GM19193 (cell line): Measurements from ENCODE around the gene NKX2-8.

Experiments used
- POLR2A ChIP-seq: IDR thresholded peaks from 4 replicates; pipeline ENCODE4 v1.6.1; 2011; ENCODE audit not compliant: insufficient read depth, insufficient read length; ENCODE audit errors: extremely low read depth

The NKX2-8 gene

DNA sequence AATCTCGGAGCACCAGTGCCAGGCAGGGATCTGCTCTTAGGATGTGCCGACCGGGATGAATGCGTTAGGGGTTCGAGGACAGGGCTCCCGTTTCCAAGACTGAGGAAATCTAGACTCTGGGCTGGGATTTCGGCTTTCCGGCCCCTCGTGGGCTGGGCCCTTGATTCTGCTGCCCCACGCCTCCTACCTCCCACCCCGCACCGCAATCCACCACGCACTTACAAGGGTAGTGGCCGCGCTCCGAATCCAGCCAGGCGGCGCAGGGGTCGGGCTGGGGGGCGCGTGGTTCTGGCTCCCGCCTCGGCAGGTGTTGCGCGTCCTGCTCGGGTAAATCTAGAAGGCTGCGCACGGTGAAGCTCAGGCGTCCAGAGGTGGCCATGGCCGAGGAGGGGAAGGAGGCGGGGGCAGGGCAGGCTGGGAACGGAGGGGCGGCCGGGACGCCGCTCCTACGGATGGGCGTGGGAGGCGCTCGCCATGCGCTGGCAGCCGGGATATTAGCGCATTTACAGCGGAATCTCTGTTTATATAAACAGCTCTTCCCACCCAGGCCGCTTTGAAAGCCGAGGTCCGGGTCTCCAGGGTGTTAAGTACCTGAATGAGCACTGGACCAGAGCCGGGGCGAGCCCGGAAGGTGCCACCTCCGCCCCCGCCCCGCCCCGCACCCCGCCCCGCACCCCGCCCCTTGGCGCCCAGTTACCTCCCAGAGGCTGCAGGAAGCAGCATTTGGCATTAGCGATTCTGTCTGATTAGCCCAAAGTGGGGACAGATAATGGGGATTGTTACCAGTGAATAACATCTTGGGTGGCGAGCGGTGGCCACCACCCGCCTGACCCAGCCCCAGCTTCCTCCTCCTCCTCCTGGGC, at the start of gene NKX2-8:
NKX2-8 (minus strand) TSS at position 604 of the 863 bp plus-strand sequence; CDS start at position 379, 225 bp downstream.
- TF ChIP-seq POLR2A: no peak

DNA sequence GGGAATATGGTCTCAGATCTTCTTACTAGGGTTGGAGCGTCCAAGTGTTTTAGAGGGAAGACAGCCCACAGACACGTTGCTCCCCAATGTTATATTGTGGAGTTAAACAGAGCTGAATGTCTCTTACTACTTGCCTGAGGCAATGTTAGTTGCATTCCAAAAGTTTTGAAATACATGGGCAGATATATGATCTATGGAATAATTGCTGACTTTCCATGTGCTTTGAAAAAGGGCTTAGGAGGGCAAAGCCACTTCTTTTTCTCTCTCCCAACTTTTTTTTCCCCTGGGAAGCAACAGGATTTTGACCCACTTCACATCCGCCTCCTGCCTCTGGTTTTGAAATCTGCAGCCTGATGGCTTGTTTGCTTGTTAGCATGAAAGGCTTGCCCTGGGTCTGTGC, 45.6 kb upstream of the NKX2-8 start:
- no peak for TF ChIP-seq POLR2A

DNA sequence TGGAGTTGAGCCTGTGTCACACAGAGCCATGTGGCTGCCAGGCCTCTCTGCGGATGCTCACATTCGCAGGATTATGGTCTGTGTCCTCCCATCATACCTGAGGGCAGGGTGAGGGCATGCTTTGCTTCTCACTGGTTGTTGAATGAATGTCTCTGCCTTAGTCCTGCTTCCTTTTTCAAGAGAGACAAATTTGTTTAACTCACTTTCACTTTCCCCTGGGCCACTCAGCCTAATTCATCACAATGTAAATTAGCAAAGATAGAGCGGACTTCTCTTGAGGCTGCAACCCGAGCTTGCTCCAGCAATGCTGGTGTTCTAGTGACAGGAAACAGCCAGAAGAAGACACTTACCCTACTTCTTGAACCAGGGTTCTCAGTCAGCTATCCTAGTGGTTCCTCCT, 43.7 kb upstream of the NKX2-8 start:
- TF ChIP-seq POLR2A: no peak

DNA sequence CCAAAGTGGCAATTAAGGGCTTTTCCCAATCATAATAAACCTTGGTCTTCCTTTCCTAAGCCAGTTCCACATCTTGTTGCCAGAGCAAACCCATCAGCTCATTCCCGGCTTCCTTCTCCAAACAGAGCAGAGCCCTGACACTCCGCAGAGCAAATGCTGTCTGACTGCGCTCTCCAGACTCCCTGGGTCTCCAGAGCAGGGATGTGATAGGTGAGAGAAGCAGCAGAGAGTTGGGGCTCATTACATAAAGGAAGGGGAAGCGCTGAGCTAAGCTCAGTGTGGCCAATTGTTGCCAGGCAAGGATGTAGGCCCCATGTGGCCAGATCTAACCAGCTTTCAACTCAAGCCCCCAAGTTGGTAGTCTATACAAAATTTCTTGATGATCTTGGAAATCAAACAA, 43.0 kb upstream of the NKX2-8 start:
- TF ChIP-seq POLR2A: no peak

DNA sequence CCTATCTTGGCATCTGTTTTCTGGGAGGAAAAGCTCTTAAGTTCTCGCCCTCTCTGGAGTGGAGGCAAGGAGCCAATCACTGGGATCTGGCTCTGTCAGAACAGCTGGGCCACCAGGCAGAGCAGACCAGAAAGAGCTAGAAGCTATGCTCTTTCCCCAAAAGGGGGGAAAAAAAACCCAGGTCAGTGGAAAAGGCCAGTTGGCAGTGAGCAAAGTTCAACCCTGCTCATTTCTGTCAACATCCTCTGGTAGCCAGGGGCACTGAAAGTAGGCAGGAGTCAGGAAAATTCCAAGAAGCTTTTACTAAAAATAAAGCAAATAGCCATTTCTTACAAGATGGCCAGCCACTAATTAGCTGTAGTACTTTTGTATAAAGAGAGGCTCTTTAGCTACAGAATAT, 42.6 kb upstream of the NKX2-8 start:
- no peak for TF ChIP-seq POLR2A

DNA sequence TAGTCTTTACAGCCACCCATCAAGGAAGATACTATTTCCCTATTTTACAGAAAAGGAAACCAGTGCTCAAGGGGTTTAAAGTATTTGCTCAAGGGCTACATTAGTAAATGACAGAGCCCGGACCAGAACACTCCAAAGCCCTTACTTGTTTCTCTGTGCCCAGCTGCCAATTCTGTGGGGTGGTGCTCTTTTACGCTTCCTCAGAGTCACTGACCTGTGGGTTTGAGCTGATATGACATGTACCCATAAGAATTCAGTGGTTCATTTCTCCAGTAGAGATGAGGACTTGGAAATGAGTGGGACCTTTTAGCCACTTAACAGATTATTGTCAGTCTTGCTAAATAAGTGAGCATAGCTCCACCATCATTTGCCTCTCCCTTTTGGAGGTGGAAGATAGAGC, 37.4 kb upstream of the NKX2-8 start:
- TF ChIP-seq POLR2A: no peak

DNA sequence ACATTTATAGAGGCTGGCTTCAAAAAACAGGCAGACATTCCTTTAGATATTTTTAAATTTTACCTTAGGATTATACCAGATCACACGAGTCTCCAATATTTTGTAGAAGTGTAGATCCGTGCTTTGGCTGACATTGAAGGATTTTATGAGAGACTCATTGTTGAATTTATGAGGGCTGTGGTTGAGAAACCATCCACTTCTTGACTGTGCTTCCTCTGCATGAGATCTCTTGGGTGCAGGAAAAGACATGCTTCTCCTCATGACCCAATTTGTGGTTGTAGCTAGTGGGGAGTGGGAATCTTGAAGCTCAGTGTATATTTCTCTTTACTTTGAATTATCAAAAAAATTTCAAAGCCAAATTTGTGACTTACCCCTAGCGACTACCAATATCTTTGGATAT, 36.7 kb upstream of the NKX2-8 start:
- no peak for TF ChIP-seq POLR2A

DNA sequence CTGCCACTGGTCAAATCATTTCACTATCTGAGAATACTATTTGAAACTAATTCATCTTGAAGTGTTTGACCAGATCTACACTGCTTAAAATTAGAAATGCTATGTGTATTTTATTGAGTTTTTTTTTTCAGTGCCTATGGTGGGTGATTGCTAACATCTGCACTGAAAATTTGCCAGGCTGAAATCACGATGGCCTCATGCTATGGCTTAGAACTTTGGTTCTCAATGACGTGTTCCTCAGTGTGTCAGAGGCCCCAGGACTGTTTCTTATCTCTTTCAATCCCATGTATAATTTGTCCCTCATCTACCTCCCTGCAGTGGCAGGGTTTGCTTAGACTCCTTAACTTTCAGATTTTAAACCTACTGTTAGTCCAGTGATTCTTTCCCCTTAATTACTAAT, 36.2 kb upstream of the NKX2-8 start:
- no peak for TF ChIP-seq POLR2A

DNA sequence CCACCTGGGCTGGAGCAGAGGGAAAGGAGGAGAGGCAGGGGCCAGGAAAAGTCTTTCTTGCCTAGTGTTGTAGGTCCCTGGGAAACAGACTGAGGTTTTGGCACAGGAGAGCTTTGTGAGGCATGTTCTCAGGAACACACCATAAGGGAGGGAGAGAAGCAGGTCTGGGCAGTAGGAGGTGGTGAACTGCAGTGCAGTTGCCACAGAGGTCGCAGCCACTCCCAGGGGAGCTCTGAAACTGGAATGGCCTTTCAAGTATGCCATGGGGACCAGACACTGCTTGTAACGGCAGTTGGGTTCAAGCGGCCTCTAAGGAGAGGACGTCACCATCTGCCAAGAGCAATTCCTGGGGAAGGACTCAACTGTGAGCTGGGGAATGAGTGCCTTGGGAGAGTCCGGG, 35.4 kb upstream of the NKX2-8 start:
- no peak for TF ChIP-seq POLR2A

DNA sequence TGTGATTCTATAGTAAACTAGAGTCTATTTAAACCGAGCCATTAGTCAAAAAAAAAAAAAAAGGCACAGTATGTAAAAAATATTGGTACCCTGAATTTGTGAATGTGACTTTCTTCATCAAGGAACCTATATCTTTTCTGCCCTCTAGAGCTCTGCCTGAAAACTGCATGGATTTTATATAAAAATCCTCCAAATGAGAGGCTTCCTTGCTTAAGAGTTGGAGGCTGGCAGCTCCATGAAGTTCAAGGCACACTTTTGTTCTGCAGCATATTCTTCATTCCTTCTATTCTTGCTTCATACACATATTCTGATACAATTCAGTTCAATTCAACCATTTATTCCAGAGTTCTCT, 23.1 kb upstream of the NKX2-8 start:
- no peak for TF ChIP-seq POLR2A

DNA sequence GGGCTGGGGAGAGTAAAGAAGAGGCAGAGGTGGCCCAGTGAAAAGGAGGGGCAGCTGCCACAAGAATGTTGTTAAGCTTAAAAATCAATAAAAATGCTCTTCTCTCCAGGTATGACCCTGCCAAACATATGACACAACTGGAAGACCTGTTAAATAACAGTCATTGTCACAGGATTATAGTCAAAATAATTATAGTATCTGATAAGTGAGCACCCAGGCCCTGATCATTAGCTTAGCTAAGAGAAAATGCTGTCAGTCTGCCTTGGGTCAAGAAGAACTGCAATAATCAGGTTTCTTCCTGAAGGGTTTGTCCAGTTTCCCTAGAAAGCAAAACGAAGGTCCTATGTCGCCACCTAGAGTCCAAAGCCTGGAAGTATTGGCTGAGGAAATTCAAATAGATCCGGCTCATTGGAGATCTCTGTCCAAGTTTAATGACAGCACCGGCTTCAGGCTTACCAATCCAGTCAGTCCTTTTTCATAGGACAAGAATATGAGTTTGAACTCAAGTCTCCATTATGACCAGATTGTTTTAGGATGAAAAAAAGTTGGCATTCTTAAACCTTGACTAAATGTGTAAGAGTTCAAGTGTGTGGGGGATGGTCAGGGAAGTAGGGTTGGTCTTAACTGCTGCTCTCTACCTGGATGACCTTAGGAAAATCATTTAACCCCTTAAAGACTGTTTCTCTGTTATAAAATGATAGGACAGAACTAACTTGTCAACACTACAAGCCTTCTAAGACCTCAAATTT, 22.5 kb upstream of the NKX2-8 start:
- no peak for TF ChIP-seq POLR2A

DNA sequence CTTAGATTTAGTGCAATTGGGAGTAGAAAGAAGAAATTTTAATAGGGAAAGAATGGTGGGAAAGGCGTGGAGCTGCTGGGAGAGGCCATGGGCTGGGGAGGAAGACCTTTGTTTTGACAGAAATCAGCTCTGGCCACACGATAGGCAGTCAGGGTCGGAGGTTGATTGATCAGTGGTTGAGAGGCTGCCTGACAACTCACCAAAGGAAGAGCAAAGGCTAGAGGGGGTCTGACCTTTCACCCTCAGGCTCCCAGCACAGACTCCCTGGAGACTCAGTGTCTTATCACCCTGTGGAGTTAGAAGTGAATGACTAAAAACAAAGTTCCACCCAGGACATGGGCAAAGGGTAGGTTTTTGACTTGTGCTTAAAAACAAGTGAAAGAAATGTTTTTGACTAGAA, 18.0 kb upstream of the NKX2-8 start:
- TF ChIP-seq POLR2A: no peak

DNA sequence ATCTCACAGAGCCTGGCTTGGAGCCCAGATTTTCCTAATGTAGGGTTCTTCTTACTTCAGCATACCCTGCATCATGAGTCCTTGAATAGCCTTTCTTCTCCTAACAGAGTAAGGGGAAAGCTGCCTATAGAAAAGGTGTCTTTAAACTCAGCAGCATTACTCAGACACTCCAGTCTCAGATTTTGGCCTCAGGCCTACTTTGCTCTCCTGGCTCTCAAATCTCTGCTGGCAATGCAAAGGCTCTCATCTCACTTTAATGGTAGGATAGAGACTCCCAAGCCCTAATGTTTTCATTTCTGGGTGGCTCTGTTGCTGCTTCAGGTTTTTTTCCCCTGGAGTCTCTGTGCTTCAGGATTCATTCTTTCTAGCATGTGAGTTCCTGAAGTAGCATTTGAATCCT, 9.1 kb upstream of the NKX2-8 start:
- TF ChIP-seq POLR2A: no peak

DNA sequence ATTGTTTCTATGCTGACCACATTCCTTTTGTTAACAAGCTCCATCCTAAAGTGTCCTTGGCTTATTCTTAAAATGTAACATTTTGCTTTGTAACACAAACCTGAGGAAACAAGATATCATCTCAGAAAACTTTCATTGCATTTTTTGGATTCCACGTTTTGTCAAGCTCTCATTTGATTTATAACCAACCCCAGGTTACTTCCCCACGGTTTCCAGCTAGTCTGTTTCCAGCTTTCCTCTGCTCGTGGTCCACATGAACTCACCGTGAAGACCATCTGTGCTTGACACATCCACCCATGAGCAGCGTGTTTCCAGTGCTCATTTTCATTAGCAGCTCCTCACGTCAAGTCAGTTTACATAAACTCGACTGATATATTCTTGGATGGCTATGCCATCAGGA, 6.4 kb upstream of the NKX2-8 start:
- TF ChIP-seq POLR2A: no peak

DNA sequence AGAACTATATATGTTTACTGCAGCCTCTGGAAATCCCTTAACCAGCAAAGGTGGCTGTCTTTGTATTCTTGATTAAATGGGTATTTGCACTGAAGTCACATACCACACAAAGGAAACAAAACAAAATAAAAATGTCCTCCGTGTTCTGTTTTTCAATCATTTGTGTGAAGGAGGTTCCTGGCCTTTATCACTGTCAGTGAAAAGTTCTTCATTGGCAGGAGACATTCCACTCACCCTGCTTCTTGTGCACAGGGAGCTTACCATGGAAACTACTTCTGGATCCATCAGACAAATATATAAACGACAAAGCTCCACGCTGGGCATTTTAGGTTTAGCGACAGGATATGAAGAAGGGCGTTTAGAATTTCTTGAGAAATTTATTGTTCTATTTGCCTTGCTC, 5.7 kb upstream of the NKX2-8 start:
- TF ChIP-seq POLR2A: no peak

DNA sequence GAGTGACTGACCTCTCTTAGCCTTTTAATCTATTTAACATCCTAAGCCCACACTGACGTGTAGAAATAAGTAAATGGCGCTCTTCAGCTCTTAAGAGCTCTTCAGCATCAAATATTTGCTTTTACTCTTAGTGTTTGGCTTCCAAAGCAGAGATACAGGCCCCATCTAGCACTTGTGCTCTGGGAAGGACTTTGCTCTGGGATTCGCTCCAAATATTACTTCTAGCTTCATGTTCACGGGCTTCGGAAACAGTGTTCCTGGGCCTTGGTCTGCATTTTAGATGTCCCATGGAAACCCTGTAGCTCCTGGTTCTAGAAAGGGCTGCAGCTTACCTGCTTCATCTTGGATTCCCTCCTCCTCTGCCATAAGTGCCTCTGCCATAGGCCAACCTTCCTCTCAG, 2.7 kb upstream of the NKX2-8 start:
- no peak for TF ChIP-seq POLR2A
